Upper lobe of right lung (tissue), 1 donor: Measurements from ENCODE around the gene TICAM1. TPM values are rescaled to one million over a fixed set of nuclear protein-coding genes. Genes with fewer than 3 reads are reported as not detected.

ENCODE experiments used
- ATAC-seq: fragments of 200-7000 bp; cut with Tn5 transposase; one replicate; pipeline ENCODE4 v1.9.1; 2020; ENCODE audit warnings: mild to moderate bottlenecking, moderate library complexity
- DNase-seq: peaks from one replicate; pipeline ENCODE4 v3.0.0-alpha.2; 2020
- H3K27ac ChIP-seq: fragments of 200-600 bp; one replicate; pipeline ENCODE4 v1.8.0; 2022
- H3K27me3 ChIP-seq: fragments of 200-600 bp; one replicate; pipeline ENCODE4 v1.8.0; 2022; ENCODE audit warnings: mild to moderate bottlenecking
- H3K36me3 ChIP-seq: fragments of 200-600 bp; one replicate; pipeline ENCODE4 v1.8.0; 2022
- H3K4me1 ChIP-seq: fragments of 200-600 bp; one replicate; pipeline ENCODE4 v1.8.0; 2022
- H3K4me3 ChIP-seq: fragments of 200-600 bp; one replicate; pipeline ENCODE4 v1.8.0; 2022; ENCODE audit warnings: mild to moderate bottlenecking
- H3K9me3 ChIP-seq: fragments of 200-600 bp; one replicate; pipeline ENCODE4 v1.8.0; 2022
- CTCF ChIP-seq: fragments of 200-600 bp; IDR thresholded peaks from one replicate; pipeline ENCODE4 v1.8.0; 2022; ENCODE audit warnings: antibody characterized with exemption
- intact Hi-C: fragments of 100-400 bp; cut with DNase I; formaldehyde crosslinking; loops from one replicate; pipeline ENCODE4 v1.11.0; 2022
- microRNA-seq: library from miRNA; unstranded; fragments of <30 nt; microRNA quantifications from one replicate; pipeline ENCODE4 v1.2.0, GENCODE V29; 2020; ENCODE audit warnings: borderline microRNAs expressed
- total RNA-seq: library from RNA; stranded (reverse); fragmentation: NEBNext Ultra II Directional; extraction: Animal tissue kit (Norgen Biotek cat#: 25700); gene quantifications from one replicate; pipeline ENCODE4 v1.2.1, GENCODE V29; 2021
- donor health status: DM: no; HTN: yes; CAD: no; lungs with severe emphysema.

The TICAM1 gene
- total RNA-seq, 1 donor from 2014 or later: 16.6 TPM

GRCh38 chr19:4772566-4772965 lies 58.9 kb downstream of the TICAM1 start:
- DNase-seq (no peak), ATAC-seq (no peak)
- Histone ChIP-seq H3K4me3 (no peak overlapping the region), H3K27me3 (peaks cover 8% of the 10 kb centered on the region), H3K4me1 (no peaks in the 10 kb centered on the region), H3K27ac (no peak overlapping the region), H3K36me3 (no peaks in the 10 kb centered on the region), H3K9me3 (no peaks in the 10 kb centered on the region)
- intact Hi-C loops: no loop called here
- TF ChIP-seq CTCF: no peak

- DNase-seq: peak; percentile 79
These were observed 62.4 kb downstream of the TICAM1 start for GRCh38 chr19:4768934-4769777.

More at GRCh38 chr19:4768934-4769777, 62.4 kb downstream of the TICAM1 start:
- H3K27me3 ChIP-seq: no peaks in the 10 kb centered on the region
- TF ChIP-seq CTCF: no peak
- no peak overlapping the region for H3K27ac ChIP-seq
- H3K9me3 ChIP-seq: no peaks in the 10 kb centered on the region
- intact Hi-C loops: no loop called here
- H3K36me3 ChIP-seq: no peaks in the 10 kb centered on the region
- H3K4me1 ChIP-seq: no peaks in the 10 kb centered on the region
- H3K4me3 ChIP-seq: no peak overlapping the region
- ATAC-seq: peak; percentile 95

Small RNA genes within 50 kb of the gene (microRNA-seq; reads per million reads assigned to microRNA genes)
- not detected for gene MIR7-3

Other genes with a start within 250 kb of the TICAM1 start
- 11.9 TPM for gene TNFAIP8L1, start 192.2 kb downstream of the TICAM1 start, total RNA-seq
- gene MYDGF, start 161.4 kb downstream of the TICAM1 start, total RNA-seq: 94.2 TPM
- gene DPP9, start 107.9 kb downstream of the TICAM1 start, total RNA-seq: 75.8 TPM
- gene FEM1A, start 40.0 kb downstream of the TICAM1 start, total RNA-seq: 12.4 TPM
- gene PLIN3, start 36.0 kb upstream of the TICAM1 start, total RNA-seq: 31.9 TPM
- gene ARRDC5, start 71.2 kb upstream of the TICAM1 start, total RNA-seq: not detected
- 0.90 TPM for gene UHRF1, start 77.8 kb upstream of the TICAM1 start, total RNA-seq
- 39.0 TPM for gene KDM4B, start 137.4 kb upstream of the TICAM1 start, total RNA-seq